ENCODE data around the gene MEG3. TPM values are rescaled to one million over a fixed set of nuclear protein-coding genes. Genes with fewer than 3 reads are reported as not detected.

Gene MEG3
- total and polyA plus RNA-seq, 2 of the 8 experiments (the other 6 are each of a cell fraction or from before 2014, with no cell fraction given), result 0.17 to 1.1 TPM

DNA sequence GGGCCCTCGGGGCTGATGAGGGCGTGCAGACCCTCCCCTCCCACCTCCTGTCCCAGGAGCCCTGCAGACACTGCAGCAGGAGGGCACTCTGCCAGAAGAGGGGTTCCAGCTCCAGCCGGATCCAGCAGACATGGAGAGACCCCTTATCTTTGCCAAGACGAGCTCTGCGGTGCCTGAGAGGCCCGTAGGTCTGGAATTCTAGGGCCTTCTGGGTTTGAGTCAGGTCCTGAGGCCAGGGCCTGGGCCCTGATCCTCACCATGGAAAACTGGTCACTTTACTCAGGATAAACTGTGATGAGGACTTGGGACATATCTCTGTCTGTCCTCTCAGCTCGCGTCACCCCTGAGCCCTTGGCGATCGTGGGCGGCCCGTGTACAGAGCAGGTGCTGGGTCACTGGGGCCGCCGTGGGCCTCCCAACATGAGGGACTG is 13.8 kb downstream of the MEG3 start:
- Histone ChIP-seq H4K91ac (replicated peaks; ENCODE audit: insufficient read length, low read length) (peak overlapping the region; percentile 84), H2BK20ac (ENCODE audit: low read length) (peak overlapping the region; percentile 15; the same call in 1 of the 2 replicates), H3K36me3 (ENCODE audit: control insufficient read depth in 2 of 4, insufficient read depth in 4 of 4, low read length in 3 of 4) (no peaks in the 10 kb centered on the region), H3K79me1 (ENCODE audit: low read depth, low read length) (no peaks in the 10 kb centered on the region), H3K79me2 (ENCODE audit: control insufficient read depth in 1 of 2, insufficient read depth in 2 of 2, low read length in 2 of 2) (no peaks in the 10 kb centered on the region), H4K8ac (ENCODE audit: extremely low read depth, insufficient read depth, low read length) (peak overlapping the region; percentile 83), H3K27ac (ENCODE audit: low read depth, low read length) (peak overlapping the region; percentile 40; the same call in 1 of the 2 replicates), H3K9me3 (ENCODE audit: insufficient read depth in 2 of 2, low read depth in 1 of 2, low read length in 1 of 2) (no peaks in the 10 kb centered on the region), H3K23me2 (ENCODE audit: low read depth, low read length) (no peaks in the 10 kb centered on the region), H2BK15ac (ENCODE audit: low read length) (no peak overlapping the region), H3K4me3 (ENCODE audit: extremely low read depth in 1 of 4, insufficient read depth in 2 of 4, low read depth in 3 of 4, low read length in 4 of 4) (no peak overlapping the region), H3K9ac (replicated peaks in 1 of 4; ENCODE audit: extremely low read depth in 1 of 4, low read depth in 3 of 4, low read length in 3 of 4) (peak overlapping the region in 2 of 4 experiments; percentile 18 to 29; a peak in 2 of 7 replicates), H3K23ac (ENCODE audit: insufficient read length) (no peak overlapping the region), H3K18ac (ENCODE audit: extremely low read depth, low read length) (peak overlapping the region; percentile 65; the same call in 1 of the 2 replicates), H4K20me1 (replicated peaks in 1 of 2; ENCODE audit: control insufficient read depth in 1 of 2, insufficient read depth in 2 of 2, low read length in 2 of 2) (no peaks in the 10 kb centered on the region), H2AK5ac (ENCODE audit: low read depth, low read length) (no peak overlapping the region), H3K14ac (ENCODE audit: insufficient read length) (no peak overlapping the region), H3K4ac (replicated peaks; ENCODE audit: insufficient read length, low read depth, low read length) (peak overlapping the region; percentile 29), H4K5ac (ENCODE audit: insufficient read length, low read depth, low read length) (peak overlapping the region; percentile 65), H2AFZ (ENCODE audit: low read length) (no peak overlapping the region), H2BK5ac (ENCODE audit: low read depth, low read length) (0 out of 2 replicates have a peak overlapping the region, but pooled peaks have one; percentile 2), H3K27me3 (replicated peaks in 1 of 4; ENCODE audit: control insufficient read depth in 3 of 4, extremely low read depth in 1 of 4, insufficient read depth in 3 of 4, low read length in 3 of 4) (no peaks in the 10 kb centered on the region; a peak in 2 of 7 replicates), H3K4me1 (replicated peaks in 1 of 4; ENCODE audit: control insufficient read depth in 3 of 4, insufficient read depth in 4 of 4, low read length in 3 of 4) (peaks cover 0 to 33% (median 21%) of the 10 kb centered on the region in 4 experiments; a peak in 6 of 7 replicates), H2BK120ac (replicated peaks; ENCODE audit: low read depth, low read length) (peak overlapping the region; percentile 82), H3K4me2 (ENCODE audit: insufficient read depth in 1 of 2, low read depth in 2 of 2, low read length in 2 of 2) (peak overlapping the region; percentile 9 to 38; a peak in 2 of 4 replicates), H3K56ac (replicated peaks; ENCODE audit: insufficient read length, low read depth, low read length) (no peak overlapping the region), H2BK12ac (ENCODE audit: low read depth, low read length) (peak overlapping the region; percentile 88)
- 83% methylated on average over 14 of the region's 14 CpGs; no CpG with 5 or more reads in 1 of the 2 experiments for WGBS, 2 experiments (ENCODE audit: extremely low coverage in 1 of 2, insufficient coverage in 1 of 2, insufficient read length in 1 of 2, insufficient replicate concordance in 2 of 2, low coverage in 1 of 2, low lambda C conversion rate in 2 of 2, missing lambda C conversion rate in 1 of 2)
- DNase-seq (ENCODE audit: low read depth in 1 of 2, low spot score in 2 of 2), result no peak
- CTCF ChIA-PET (ENCODE audit: partially characterized antibody), result interaction anchor here (1.3 to 2.4 kb wide), 4 partner anchors 9 to 111 kb away, joined by 4 to 11 read pairs (median 6); no protein-coding TSS in a partner anchor
- POLR2A ChIA-PET (ENCODE audit: partially characterized antibody), result interaction anchor here (1.0 to 1.4 kb wide), 2 partner anchors 16 to 28 kb away, joined by 3 read pairs; no protein-coding TSS in a partner anchor
- FAIRE-seq, result no peak
- no peak for TF ChIP-seq CREB1 (IDR thresholded peaks at IDR 0.05)

Measured in H1 (cell line).